ENCODE data around the gene TEX2. TPM values are rescaled to one million over a fixed set of nuclear protein-coding genes. Genes with fewer than 3 reads are reported as not detected.
"Not testable (repeated sequence)": the region's sequence is repeated elsewhere in the genome, so short reads cannot be mapped to it uniquely, and the experiment has no call there.

The TEX2 gene
- total RNA-seq, 4 donors from 2014 or later, result 26.8 to 51.7 (median 44.9) TPM

- Histone ChIP-seq H3K9me3 (no peaks in the 10 kb centered on the region), H3K4me3 (no peak overlapping the region), H3K27me3 (no peaks in the 10 kb centered on the region), H3K27ac (no peak overlapping the region), H3K4me1 (peaks cover 0 to 4% (median 0%) of the 10 kb centered on the region in 4 donors), H3K36me3 (peaks cover 0 to 15% (median 0%) of the 10 kb centered on the region in 3 donors)
- no peak for DNase-seq
- TF ChIP-seq CTCF (IDR thresholded peaks at IDR 0.05) (no peak), POLR2A (IDR thresholded peaks at IDR 0.05) (no peak)
Measured at GRCh38 chr17:64209356-64209941, 53.6 kb downstream of the TEX2 start.

GRCh38 chr17:64208656-64209055 is 54.4 kb downstream of the TEX2 start:
- not testable (repeated sequence) for DNase-seq, H3K4me3 ChIP-seq

GRCh38 chr17:64205804-64206203 is 57.3 kb downstream of the TEX2 start:
- Histone ChIP-seq H3K4me3 (no peak overlapping the region), H3K9me3 (no peaks in the 10 kb centered on the region), H3K36me3 (no peaks in the 10 kb centered on the region), H3K4me1 (peaks cover 0 to 16% (median 0%) of the 10 kb centered on the region in 4 donors), H3K27ac (no peak overlapping the region), H3K27me3 (no peaks in the 10 kb centered on the region)
- no peak for TF ChIP-seq CTCF (IDR thresholded peaks at IDR 0.05)
- TF ChIP-seq POLR2A (IDR thresholded peaks at IDR 0.05), result no peak
- no peak for DNase-seq

More at GRCh38 chr17:64208656-64209055, 54.4 kb downstream of the TEX2 start:
- H3K36me3 ChIP-seq, result peaks cover 0 to 10% (median 0%) of the 10 kb centered on the region in 3 donors
- not testable (repeated sequence) for H3K27me3 ChIP-seq, H3K4me1 ChIP-seq, H3K9me3 ChIP-seq, H3K27ac ChIP-seq

GRCh38 chr17:64203630-64204029 is 59.4 kb downstream of the TEX2 start:
- Histone ChIP-seq H3K9me3 (no peaks in the 10 kb centered on the region), H3K27ac (no peak overlapping the region), H3K4me1 (peaks cover 0 to 21% (median 0%) of the 10 kb centered on the region in 4 donors), H3K27me3 (no peaks in the 10 kb centered on the region), H3K36me3 (no peaks in the 10 kb centered on the region), H3K4me3 (no peak overlapping the region)
- no peak for DNase-seq
- no peak for TF ChIP-seq POLR2A (IDR thresholded peaks at IDR 0.05)
- no peak for TF ChIP-seq CTCF (IDR thresholded peaks at IDR 0.05)

GRCh38 chr17:64202683-64203344 is 60.2 kb downstream of the TEX2 start:
- H3K27me3 ChIP-seq, result no peaks in the 10 kb centered on the region
- H3K27ac ChIP-seq, result no peak overlapping the region
- peaks cover 0 to 21% (median 0%) of the 10 kb centered on the region in 4 donors for H3K4me1 ChIP-seq
- no peaks in the 10 kb centered on the region for H3K9me3 ChIP-seq
- no peak overlapping the region for H3K4me3 ChIP-seq
- H3K36me3 ChIP-seq, result no peaks in the 10 kb centered on the region
- DNase-seq, result no peak
- TF ChIP-seq POLR2A (IDR thresholded peaks at IDR 0.05), result no peak
- no peak for TF ChIP-seq CTCF (IDR thresholded peaks at IDR 0.05)

All from Peyer's patch (tissue), 4 donors.